ENCODE data around the gene UCK2.

UCK2 gene

GRCh38 chr1:165875604-165876003 is 48.2 kb downstream of the UCK2 start:
- TF ChIP-seq GATA3 (IDR thresholded peaks at IDR 0.05; ENCODE audit: low read depth, low read length): no peak
- no peak for TF ChIP-seq GATA2 (IDR thresholded peaks at IDR 0.05; ENCODE audit: low read depth, low read length)

- no peak for TF ChIP-seq GATA2 (IDR thresholded peaks at IDR 0.05; ENCODE audit: low read depth, low read length)
- no peak for TF ChIP-seq GATA3 (IDR thresholded peaks at IDR 0.05; ENCODE audit: low read depth, low read length)
Observed at GRCh38 chr1:165876121-165876520, 48.7 kb downstream of the UCK2 start.

- TF ChIP-seq GATA3 (IDR thresholded peaks at IDR 0.05; ENCODE audit: low read depth, low read length) (no peak), GATA2 (IDR thresholded peaks at IDR 0.05; ENCODE audit: low read depth, low read length) (no peak)
Observed at GRCh38 chr1:165877411-165877810, 50.0 kb downstream of the UCK2 start.

GRCh38 chr1:165877940-165878556 is 50.6 kb downstream of the UCK2 start:
- TF ChIP-seq GATA3 (IDR thresholded peaks at IDR 0.05; ENCODE audit: low read depth, low read length) (no peak), GATA2 (IDR thresholded peaks at IDR 0.05; ENCODE audit: low read depth, low read length) (no peak)

GRCh38 chr1:165879946-165880345 is 52.5 kb downstream of the UCK2 start:
- TF ChIP-seq GATA2 (IDR thresholded peaks at IDR 0.05; ENCODE audit: low read depth, low read length): no peak
- TF ChIP-seq GATA3 (IDR thresholded peaks at IDR 0.05; ENCODE audit: low read depth, low read length): no peak

- TF ChIP-seq GATA3 (IDR thresholded peaks at IDR 0.05; ENCODE audit: low read depth, low read length) (no peak), GATA2 (IDR thresholded peaks at IDR 0.05; ENCODE audit: low read depth, low read length) (no peak)
Observed at GRCh38 chr1:165880993-165881392, 53.6 kb downstream of the UCK2 start.

- TF ChIP-seq GATA3 (IDR thresholded peaks at IDR 0.05; ENCODE audit: low read depth, low read length) (no peak), GATA2 (IDR thresholded peaks at IDR 0.05; ENCODE audit: low read depth, low read length) (no peak)
Observed at GRCh38 chr1:165882168-165882837, 54.9 kb downstream of the UCK2 start.

GRCh38 chr1:165883056-165883455 is 55.6 kb downstream of the UCK2 start:
- TF ChIP-seq GATA3 (IDR thresholded peaks at IDR 0.05; ENCODE audit: low read depth, low read length) (no peak), GATA2 (IDR thresholded peaks at IDR 0.05; ENCODE audit: low read depth, low read length) (no peak)

- no peak for TF ChIP-seq GATA3 (IDR thresholded peaks at IDR 0.05; ENCODE audit: low read depth, low read length)
- no peak for TF ChIP-seq GATA2 (IDR thresholded peaks at IDR 0.05; ENCODE audit: low read depth, low read length)
Observed at GRCh38 chr1:165884009-165884689, 56.7 kb downstream of the UCK2 start.

- TF ChIP-seq GATA2 (IDR thresholded peaks at IDR 0.05; ENCODE audit: low read depth, low read length) (no peak), GATA3 (IDR thresholded peaks at IDR 0.05; ENCODE audit: low read depth, low read length) (no peak)
Observed at GRCh38 chr1:165884690-165885304, 57.4 kb downstream of the UCK2 start.

GRCh38 chr1:165885305-165885694 is 57.9 kb downstream of the UCK2 start:
- TF ChIP-seq GATA2 (IDR thresholded peaks at IDR 0.05; ENCODE audit: low read depth, low read length): no peak
- TF ChIP-seq GATA3 (IDR thresholded peaks at IDR 0.05; ENCODE audit: low read depth, low read length): no peak

GRCh38 chr1:165886193-165886592 is 58.8 kb downstream of the UCK2 start:
- no peak for TF ChIP-seq GATA2 (IDR thresholded peaks at IDR 0.05; ENCODE audit: low read depth, low read length)
- no peak for TF ChIP-seq GATA3 (IDR thresholded peaks at IDR 0.05; ENCODE audit: low read depth, low read length)

- TF ChIP-seq GATA3 (IDR thresholded peaks at IDR 0.05; ENCODE audit: low read depth, low read length) (no peak), GATA2 (IDR thresholded peaks at IDR 0.05; ENCODE audit: low read depth, low read length) (no peak)
Observed at GRCh38 chr1:165886983-165887382, 59.6 kb downstream of the UCK2 start.

GRCh38 chr1:165887877-165888551 is 60.6 kb downstream of the UCK2 start:
- no peak for TF ChIP-seq GATA2 (IDR thresholded peaks at IDR 0.05; ENCODE audit: low read depth, low read length)
- no peak for TF ChIP-seq GATA3 (IDR thresholded peaks at IDR 0.05; ENCODE audit: low read depth, low read length)

All from SH-SY5Y (cell line).